Endodermal cell (in vitro differentiated cells): Measurements from ENCODE around the gene LRRN4CL. TPM values are rescaled to one million over a fixed set of nuclear protein-coding genes. Genes with fewer than 3 reads are reported as not detected.
A peak's percentile ranks its signal among the peaks of the same experiment; 100 is the strongest.

Source experiments
- DNase-seq: peaks from one replicate; pipeline ENCODE4 v3.0.0-alpha.2; 2017
- H3K27ac ChIP-seq: 2 replicates; pipeline ENCODE4 v1.5.1; 2013; ENCODE audit warnings: mild to moderate bottlenecking, low read depth, low read length, moderate library complexity
- H3K27me3 ChIP-seq: 2 replicates; pipeline ENCODE4 v1.6.1; 2013; ENCODE audit warnings: mild to moderate bottlenecking, low read length, moderate library complexity; ENCODE audit not compliant: insufficient read depth, control insufficient read depth, poor library complexity, severe bottlenecking
- H3K36me3 ChIP-seq: 2 replicates; pipeline ENCODE4 v1.7.0; 2013; ENCODE audit warnings: mild to moderate bottlenecking, low read length, moderate library complexity; ENCODE audit not compliant: control insufficient read depth, insufficient read depth
- H3K4me1 ChIP-seq: one replicate; pipeline ENCODE4 v1.7.0; 2013; ENCODE audit warnings: low read length; ENCODE audit not compliant: control insufficient read depth, insufficient read depth
- H3K4me3 ChIP-seq: 2 replicates; pipeline ENCODE4 v1.5.1; 2013; ENCODE audit warnings: mild to moderate bottlenecking, low read length, moderate library complexity
- H3K9ac ChIP-seq: 2 replicates; pipeline ENCODE4 v1.6.1; 2013; ENCODE audit warnings: mild to moderate bottlenecking, low read length, moderate library complexity; ENCODE audit not compliant: poor library complexity, severe bottlenecking; ENCODE audit errors: extremely low read depth
- H3K9me3 ChIP-seq: 2 replicates; pipeline ENCODE4 v1.6.1; 2013; ENCODE audit warnings: mild to moderate bottlenecking, low read length, moderate library complexity; ENCODE audit not compliant: control insufficient read depth
- H3K27ac Mint-ChIP-seq: 2 replicates; pipeline ENCODE4 v1.8.0; 2020; ENCODE audit warnings: mixed read lengths
- H3K27me3 Mint-ChIP-seq: 2 replicates; pipeline ENCODE4 v1.8.0; 2021; ENCODE audit warnings: mild to moderate bottlenecking, mixed read lengths; ENCODE audit not compliant: insufficient read depth
- H3K36me3 Mint-ChIP-seq: 2 replicates; pipeline ENCODE4 v1.8.0; 2020; ENCODE audit warnings: low read depth, mixed read lengths
- H3K4me1 Mint-ChIP-seq: 2 replicates; pipeline ENCODE4 v1.8.0; 2020; ENCODE audit warnings: mixed read lengths
- H3K4me3 Mint-ChIP-seq: 2 replicates; pipeline ENCODE4 v1.8.0; 2020; ENCODE audit warnings: mild to moderate bottlenecking, moderate library complexity, mixed read lengths
- H3K9me3 Mint-ChIP-seq: 2 replicates; pipeline ENCODE4 v1.8.0; 2020; ENCODE audit warnings: mild to moderate bottlenecking, mixed read lengths
- CTCF ChIP-seq: fragments of 200-600 bp; sonication (generic); conservative IDR thresholded peaks from 2 replicates; pipeline ENCODE4 v1.5.0; 2021; ENCODE audit warnings: antibody characterized with exemption, mild to moderate bottlenecking
- WGBS, 2 experiments: methylation state at CpG; one replicate each; pipeline versions ENCODE4 v1.1.5 to v1.1.7; 2013; ENCODE audit warnings: missing lambda C conversion rate in 2 of 2, mixed read lengths in 1 of 2; ENCODE audit not compliant: insufficient coverage in 1 of 2, insufficient read length in 1 of 2; 5-methylcytosine and 5-hydroxymethylcytosine counted together
- total RNA-seq, 2 donors: library from RNA; stranded (reverse); fragmentation: NEBNext Ultra II Directional in 1 of 2; extraction: Animal tissue kit (Norgen Biotek cat#: 25700) in 1 of 2; gene quantifications; 2 replicates in 1 of 2; 3 replicates in 1 of 2; pipeline ENCODE4 v1.2.1, GENCODE V29; 2021

The LRRN4CL gene
- total RNA-seq, 2 donors from 2014 or later, result 0.55 to 0.99 TPM

GRCh38 chr11:62726915-62727164 lies 37.5 kb upstream of the LRRN4CL start:
- peak overlapping the region; percentile 93 for H3K27ac ChIP-seq
- no peaks in the 10 kb centered on the region for H3K27me3 Mint-ChIP-seq
- H3K4me3 Mint-ChIP-seq, result peak overlapping the region; percentile 96
- WGBS, 2 experiments, result 0% methylated on average over 37 of the region's 37 CpGs; no CpG with 5 or more reads in 1 of the 2 experiments
- H3K27ac Mint-ChIP-seq, result peak overlapping the region; percentile 99
- H3K36me3 Mint-ChIP-seq, result peaks cover 45% of the 10 kb centered on the region
- no peaks in the 10 kb centered on the region for H3K4me1 ChIP-seq
- peak overlapping the region; percentile 78 for H3K9ac ChIP-seq
- peaks cover 22% of the 10 kb centered on the region for H3K4me1 Mint-ChIP-seq
- no peaks in the 10 kb centered on the region for H3K9me3 ChIP-seq
- peaks cover 40% of the 10 kb centered on the region for H3K36me3 ChIP-seq
- no peaks in the 10 kb centered on the region for H3K9me3 Mint-ChIP-seq
- no peak for TF ChIP-seq CTCF
- H3K27me3 ChIP-seq, result no peaks in the 10 kb centered on the region
- peak overlapping the region; percentile 97 for H3K4me3 ChIP-seq
- DNase-seq, result no peak

GRCh38 chr11:62726156-62726914 lies 37.0 kb upstream of the LRRN4CL start:
- Mint-ChIP-seq H3K36me3 (peaks cover 48% of the 10 kb centered on the region), H3K4me3 (peak overlapping the region; percentile 96), H3K4me1 (peaks cover 22% of the 10 kb centered on the region), H3K27ac (peak overlapping the region; percentile 69), H3K27me3 (no peaks in the 10 kb centered on the region), H3K9me3 (no peaks in the 10 kb centered on the region)
- TF ChIP-seq CTCF, result no peak
- DNase-seq, result peak; percentile 58
- 0 to 1% methylated on average over 34 to 51 of the region's 51 CpGs for WGBS, 2 experiments
- H3K27me3 ChIP-seq, result no peaks in the 10 kb centered on the region
- H3K4me1 ChIP-seq, result no peaks in the 10 kb centered on the region
- H3K9ac ChIP-seq, result peak overlapping the region; percentile 78
- no peaks in the 10 kb centered on the region for H3K9me3 ChIP-seq
- peak overlapping the region; percentile 97 for H3K4me3 ChIP-seq
- H3K36me3 ChIP-seq, result peaks cover 42% of the 10 kb centered on the region
- H3K27ac ChIP-seq, result peak overlapping the region; percentile 93

- Mint-ChIP-seq H3K27ac (peak overlapping the region; percentile 69), H3K4me1 (peaks cover 22% of the 10 kb centered on the region), H3K36me3 (peaks cover 51% of the 10 kb centered on the region), H3K4me3 (peak overlapping the region; percentile 96), H3K27me3 (no peaks in the 10 kb centered on the region), H3K9me3 (no peaks in the 10 kb centered on the region)
- 0 to 2% methylated on average over 6 to 7 of the region's 7 CpGs for WGBS, 2 experiments
- peak overlapping the region; percentile 78 for H3K9ac ChIP-seq
- no peaks in the 10 kb centered on the region for H3K9me3 ChIP-seq
- DNase-seq, result no peak
- no peaks in the 10 kb centered on the region for H3K4me1 ChIP-seq
- H3K36me3 ChIP-seq, result peaks cover 45% of the 10 kb centered on the region
- no peak for TF ChIP-seq CTCF
- no peaks in the 10 kb centered on the region for H3K27me3 ChIP-seq
- H3K27ac ChIP-seq, result peak overlapping the region; percentile 93
- peak overlapping the region; percentile 97 for H3K4me3 ChIP-seq
Measured at GRCh38 chr11:62725646-62726045, 36.3 kb upstream of the LRRN4CL start.
